GM21526 (cell line): ENCODE results near the gene ANXA3.
A peak's percentile ranks its signal among the peaks of the same experiment; 100 is the strongest.
"Not testable (repeated sequence)": the region's sequence is repeated elsewhere in the genome, so short reads cannot be mapped to it uniquely, and the experiment has no call there.

Source experiments
- ATAC-seq: cut with Tn5 transposase; IDR thresholded peaks from one replicate; pipeline ENCODE4 v1.9.1; 2021; ENCODE audit warnings: moderate library complexity; ENCODE audit not compliant: unreplicated experiment, low FRiP score

The ANXA3 gene

GRCh38 chr4:78569306-78569821 lies 17.8 kb downstream of the ANXA3 start:
- no peak for ATAC-seq

GRCh38 chr4:78570117-78570516 lies 18.5 kb downstream of the ANXA3 start:
- no peak for ATAC-seq

GRCh38 chr4:78571804-78572203 lies 20.2 kb downstream of the ANXA3 start:
- ATAC-seq, result no peak

GRCh38 chr4:78578674-78579425 lies 27.3 kb downstream of the ANXA3 start:
- ATAC-seq, result no peak

- no peak for ATAC-seq
Observed at GRCh38 chr4:78581618-78582017, 30.0 kb downstream of the ANXA3 start.

- ATAC-seq, result no peak
Observed at GRCh38 chr4:78584863-78585547, 33.4 kb downstream of the ANXA3 start.

GRCh38 chr4:78585633-78586032 lies 34.1 kb downstream of the ANXA3 start:
- no peak for ATAC-seq

- no peak for ATAC-seq
Observed at GRCh38 chr4:78588894-78589545, 37.5 kb downstream of the ANXA3 start.

- ATAC-seq, result no peak
Observed at GRCh38 chr4:78591404-78591803, 39.8 kb downstream of the ANXA3 start.

GRCh38 chr4:78592088-78592783 lies 40.7 kb downstream of the ANXA3 start:
- no peak for ATAC-seq

GRCh38 chr4:78596111-78596742 lies 44.7 kb downstream of the ANXA3 start:
- ATAC-seq, result no peak

- ATAC-seq, result not testable (repeated sequence)
Observed at GRCh38 chr4:78598431-78598830, 46.9 kb downstream of the ANXA3 start.

- no peak for ATAC-seq
Observed at GRCh38 chr4:78599147-78599546, 47.6 kb downstream of the ANXA3 start.

GRCh38 chr4:78599931-78600375 lies 48.4 kb downstream of the ANXA3 start:
- ATAC-seq, result no peak

- ATAC-seq, result peak; percentile 86
Observed at GRCh38 chr4:78601013-78601412, 49.4 kb downstream of the ANXA3 start.

- ATAC-seq, result no peak
Observed at GRCh38 chr4:78602334-78602733, 50.8 kb downstream of the ANXA3 start.

GRCh38 chr4:78603384-78603783 lies 51.8 kb downstream of the ANXA3 start:
- no peak for ATAC-seq

- no peak for ATAC-seq
Observed at GRCh38 chr4:78604988-78605387, 53.4 kb downstream of the ANXA3 start.

- no peak for ATAC-seq
Observed at GRCh38 chr4:78606035-78606434, 54.5 kb downstream of the ANXA3 start.

- no peak for ATAC-seq
Observed at GRCh38 chr4:78606530-78607095, 55.0 kb downstream of the ANXA3 start.
